H54 (cell line): Measurements from ENCODE around the gene HOXB3.

ENCODE experiments used
- DNase-seq: peaks from one replicate; pipeline ENCODE4 v3.0.0; 2011; ENCODE audit warnings: low spot score, mixed read lengths; ENCODE audit not compliant: insufficient read length
- FAIRE-seq: peaks from 3 replicates; lab custom pipeline; 2011; peaks lifted over from hg19 to GRCh38; lab: Jason Lieb, UNC
- POLR2A ChIP-seq: IDR thresholded peaks from 2 replicates; pipeline ENCODE4 v1.6.1; 2011; ENCODE audit warnings: low read depth, mild to moderate bottlenecking, low read length

HOXB3 gene

GRCh38 chr17:48612456-48612853 is 22.4 kb upstream of the HOXB3 start:
- no peak for DNase-seq
- no peak for TF ChIP-seq POLR2A
- no peak for FAIRE-seq

GRCh38 chr17:48611681-48612455 is 21.8 kb upstream of the HOXB3 start:
- no peak for FAIRE-seq
- peak; percentile 38; the same call in 1 of the 2 replicates for TF ChIP-seq POLR2A
- no peak for DNase-seq

GRCh38 chr17:48611213-48611612 is 21.2 kb upstream of the HOXB3 start:
- FAIRE-seq (no peak), DNase-seq (no peak)

GRCh38 chr17:48610282-48611211 is 20.5 kb upstream of the HOXB3 start, which contains the start of gene HOXB7:
TSS of gene HOXB7 (minus strand) at chr17:48611017. CDS start at chr17:48610918, 99 bp downstream.
- DNase-seq (no peak), FAIRE-seq (no peak)
- TF ChIP-seq POLR2A = peak; percentile 63

More at GRCh38 chr17:48611213-48611612, 21.2 kb upstream of the HOXB3 start:
- no peak for TF ChIP-seq POLR2A

- FAIRE-seq = no peak
- no peak for DNase-seq
- TF ChIP-seq POLR2A = no peak
Measured at GRCh38 chr17:48609759-48610281, 19.8 kb upstream of the HOXB3 start.

- TF ChIP-seq POLR2A = no peak
- DNase-seq = no peak
- FAIRE-seq = no peak
Measured at GRCh38 chr17:48609033-48609432, 19.0 kb upstream of the HOXB3 start.

GRCh38 chr17:48608494-48608834 is 18.4 kb upstream of the HOXB3 start:
- no peak for TF ChIP-seq POLR2A
- no peak for FAIRE-seq

GRCh38 chr17:48606892-48607614 is 17.0 kb upstream of the HOXB3 start:
- no peak for TF ChIP-seq POLR2A
- DNase-seq = no peak
- no peak for FAIRE-seq

More at GRCh38 chr17:48608494-48608834, 18.4 kb upstream of the HOXB3 start:
- DNase-seq = no peak

- TF ChIP-seq POLR2A = no peak
- no peak for DNase-seq
- no peak for FAIRE-seq
Measured at GRCh38 chr17:48605991-48606891, 16.2 kb upstream of the HOXB3 start.

- DNase-seq = no peak
- no peak for FAIRE-seq
- TF ChIP-seq POLR2A = no peak
Measured at GRCh38 chr17:48605409-48605919, 15.4 kb upstream of the HOXB3 start.

- no peak for DNase-seq
- FAIRE-seq = no peak
- peak; percentile 75 for TF ChIP-seq POLR2A
Measured at GRCh38 chr17:48604770-48605329, 14.8 kb upstream of the HOXB3 start, which contains the start of gene HOXB6. TSS of gene HOXB6 (minus strand) at chr17:48604986. CDS start at chr17:48598150, 6,836 bp downstream.
